MCF 10A (cell line): Measurements from ENCODE around the gene TPM1. TPM values are rescaled to one million over a fixed set of nuclear protein-coding genes. Genes with fewer than 3 reads are reported as not detected.
"Not testable (repeated sequence)": the region's sequence is repeated elsewhere in the genome, so short reads cannot be mapped to it uniquely, and the experiment has no call there.

ENCODE experiments used
- BruUV-seq: library from RNA; stranded (reverse); fragments of 400-500 nt; replicated peaks from 2 replicates; lab custom pipeline; 2021; lab: Mats Ljungman, UMichigan
- CTCF ChIA-PET: fragments of 300-600 bp; sonication (Branson Sonifier 250); formaldehyde crosslinking; extraction: SDS; loops from one replicate; lab custom pipeline; 2021; ENCODE audit warnings: antibody characterized with exemption, inconsistent platforms; lab: Yijun Ruan, JAX
- POLR2A ChIA-PET: fragments of 300-600, 350-650 bp; sonication (Branson Sonifier 250); formaldehyde crosslinking; extraction: SDS; loops from one replicate; lab custom pipeline; 2020; ENCODE audit warnings: antibody characterized with exemption, inconsistent platforms; lab: Yijun Ruan, JAX
- DNase-seq: peaks from one replicate; pipeline ENCODE4 v3.0.0-alpha.2; 2018; ENCODE audit not compliant: unreplicated experiment
- H3K27ac Mint-ChIP-seq: one replicate; pipeline ENCODE4 v1.8.0; 2022; ENCODE audit warnings: mild to moderate bottlenecking, low read depth, mixed read lengths; ENCODE audit not compliant: unreplicated experiment
- H3K27me3 Mint-ChIP-seq: one replicate; pipeline ENCODE4 v1.8.0; 2022; ENCODE audit warnings: mixed read lengths; ENCODE audit not compliant: insufficient read depth, unreplicated experiment
- H3K36me3 Mint-ChIP-seq: one replicate; pipeline ENCODE4 v1.8.0; 2022; ENCODE audit warnings: mild to moderate bottlenecking, moderate library complexity, mixed read lengths; ENCODE audit not compliant: insufficient read depth, unreplicated experiment
- H3K4me1 Mint-ChIP-seq: one replicate; pipeline ENCODE4 v1.8.0; 2022; ENCODE audit warnings: mixed read lengths; ENCODE audit not compliant: insufficient read depth, unreplicated experiment
- H3K4me3 Mint-ChIP-seq: one replicate; pipeline ENCODE4 v1.8.0; 2022; ENCODE audit warnings: mild to moderate bottlenecking, moderate library complexity, mixed read lengths; ENCODE audit not compliant: unreplicated experiment
- H3K9me3 Mint-ChIP-seq: one replicate; pipeline ENCODE4 v1.8.0; 2022; ENCODE audit warnings: mixed read lengths; ENCODE audit not compliant: unreplicated experiment
- intact Hi-C: fragments of 100-400 bp; cut with micrococcal nuclease; formaldehyde crosslinking; loops from 2 replicates; pipeline ENCODE4 v1.14.1; 2022
- total RNA-seq: library from RNA; stranded (reverse); gene quantifications from 2 replicates; pipeline ENCODE4 v1.2.3, GENCODE V29; 2022
- TF ChIP-seq, protein P1 (sequence below): fragments of 200-600 bp; IDR thresholded peaks from one replicate; pipeline ENCODE4 v1.8.0; 2022; ENCODE audit warnings: antibody characterized with exemption, mild to moderate bottlenecking; ENCODE audit not compliant: unreplicated experiment

The TPM1 gene
- total RNA-seq, 1 experiment from 2014 or later = 67.8 TPM

GRCh38 chr15:63096178-63096577 lies 53.6 kb downstream of the TPM1 start:
- H3K27me3 Mint-ChIP-seq = no peaks in the 10 kb centered on the region
- H3K4me3 Mint-ChIP-seq = no peak overlapping the region
- H3K9me3 Mint-ChIP-seq = no peaks in the 10 kb centered on the region
- CTCF ChIA-PET = interaction anchor here (0.6 to 8.4 kb wide), 3 partner anchors 49 to 339 kb away, joined by 3 to 109 read pairs (median 4); no protein-coding TSS in a partner anchor
- POLR2A ChIA-PET = no interaction called here
- H3K27ac Mint-ChIP-seq = no peak overlapping the region
- TF ChIP-seq, protein P1, sequence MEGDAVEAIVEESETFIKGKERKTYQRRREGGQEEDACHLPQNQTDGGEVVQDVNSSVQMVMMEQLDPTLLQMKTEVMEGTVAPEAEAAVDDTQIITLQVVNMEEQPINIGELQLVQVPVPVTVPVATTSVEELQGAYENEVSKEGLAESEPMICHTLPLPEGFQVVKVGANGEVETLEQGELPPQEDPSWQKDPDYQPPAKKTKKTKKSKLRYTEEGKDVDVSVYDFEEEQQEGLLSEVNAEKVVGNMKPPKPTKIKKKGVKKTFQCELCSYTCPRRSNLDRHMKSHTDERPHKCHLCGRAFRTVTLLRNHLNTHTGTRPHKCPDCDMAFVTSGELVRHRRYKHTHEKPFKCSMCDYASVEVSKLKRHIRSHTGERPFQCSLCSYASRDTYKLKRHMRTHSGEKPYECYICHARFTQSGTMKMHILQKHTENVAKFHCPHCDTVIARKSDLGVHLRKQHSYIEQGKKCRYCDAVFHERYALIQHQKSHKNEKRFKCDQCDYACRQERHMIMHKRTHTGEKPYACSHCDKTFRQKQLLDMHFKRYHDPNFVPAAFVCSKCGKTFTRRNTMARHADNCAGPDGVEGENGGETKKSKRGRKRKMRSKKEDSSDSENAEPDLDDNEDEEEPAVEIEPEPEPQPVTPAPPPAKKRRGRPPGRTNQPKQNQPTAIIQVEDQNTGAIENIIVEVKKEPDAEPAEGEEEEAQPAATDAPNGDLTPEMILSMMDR = no peak
- BruUV-seq = no TSS peak
- intact Hi-C loops = loop anchor here (10.0 kb wide), 1 partner anchor 1021 kb away; no protein-coding TSS in a partner anchor
- no peaks in the 10 kb centered on the region for H3K36me3 Mint-ChIP-seq
- no peak for DNase-seq
- peaks cover 7% of the 10 kb centered on the region for H3K4me1 Mint-ChIP-seq

DNA sequence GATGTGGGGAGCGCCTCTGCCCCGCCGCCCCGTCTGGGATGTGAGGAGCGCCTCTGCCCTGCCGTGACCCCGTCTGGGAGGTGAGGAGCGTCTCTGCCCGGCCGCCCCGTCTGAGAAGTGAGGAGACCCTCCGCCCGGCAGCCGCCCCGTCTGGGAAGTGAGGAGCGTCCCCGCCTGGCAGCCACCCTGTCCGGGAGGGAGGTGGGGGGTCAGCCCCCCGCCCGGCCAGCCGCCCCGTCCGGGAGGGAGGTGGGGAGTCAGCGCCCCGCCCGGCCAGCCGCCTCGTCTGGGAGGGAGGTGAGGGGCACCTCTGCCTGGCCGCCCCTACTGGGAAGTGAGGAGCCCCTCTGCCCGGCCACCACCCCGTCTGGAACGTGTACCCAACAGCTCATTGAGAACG lies 56.4 kb downstream of the TPM1 start:
- H3K4me3 Mint-ChIP-seq, H3K36me3 Mint-ChIP-seq, H3K27ac Mint-ChIP-seq, POLR2A ChIA-PET, H3K9me3 Mint-ChIP-seq, BruUV-seq, DNase-seq, H3K4me1 Mint-ChIP-seq, H3K27me3 Mint-ChIP-seq: not testable (repeated sequence)
- CTCF ChIA-PET = interaction anchor here (0.6 kb wide), 1 partner anchor 85 kb away, joined by 3 read pairs; no protein-coding TSS in a partner anchor
- intact Hi-C loops = loop anchor here (10.0 kb wide), 1 partner anchor 1024 kb away; no protein-coding TSS in a partner anchor

DNA sequence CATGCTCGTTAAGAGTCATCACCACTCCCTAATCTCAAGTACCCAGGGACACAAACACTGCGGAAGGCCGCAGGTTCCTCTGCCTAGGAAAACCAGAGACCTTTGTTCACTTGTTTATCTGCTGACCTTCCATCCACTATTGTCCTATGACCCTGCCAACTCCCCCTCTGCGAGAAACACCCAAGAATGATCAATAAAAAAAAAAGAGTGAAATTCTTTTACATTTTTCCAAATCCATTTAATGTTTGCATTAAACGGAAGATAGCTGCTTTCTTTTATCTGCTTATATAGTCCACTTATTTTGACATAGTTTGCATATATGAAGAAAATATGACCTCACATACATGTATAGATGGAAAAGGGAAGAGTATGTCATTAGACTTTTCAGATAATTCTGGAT lies 57.0 kb downstream of the TPM1 start:
- POLR2A ChIA-PET, DNase-seq, H3K27ac Mint-ChIP-seq, H3K9me3 Mint-ChIP-seq, BruUV-seq, H3K4me3 Mint-ChIP-seq, H3K36me3 Mint-ChIP-seq, CTCF ChIA-PET, H3K4me1 Mint-ChIP-seq, H3K27me3 Mint-ChIP-seq: not testable (repeated sequence)
- intact Hi-C loops = loop anchor here (10.0 kb wide), 1 partner anchor 1025 kb away; no protein-coding TSS in a partner anchor

DNA sequence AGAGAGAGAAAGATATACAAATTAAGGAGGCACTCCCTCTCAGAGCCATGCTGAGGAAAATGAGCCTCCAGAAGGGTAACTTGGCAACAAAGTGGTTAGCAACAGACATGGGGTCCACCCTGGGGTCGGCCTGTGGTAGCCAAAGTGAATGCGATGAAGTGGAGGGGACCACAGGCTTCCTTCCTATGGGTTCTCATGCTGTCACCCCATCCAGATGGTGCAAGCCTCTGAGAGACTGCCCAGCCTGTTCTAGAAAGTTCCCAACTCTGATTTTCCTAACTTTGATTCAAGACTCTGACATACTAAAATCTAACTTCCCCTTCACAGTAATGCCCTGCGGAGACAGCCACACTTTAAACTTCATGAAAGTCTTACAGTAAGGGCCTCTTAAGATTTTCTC lies 60.9 kb downstream of the TPM1 start:
- ChIA-PET CTCF (interaction anchor here (1.4 kb wide), 1 partner anchor 9 kb away, joined by 6 read pairs; no protein-coding TSS in a partner anchor), POLR2A (no interaction called here)
- BruUV-seq = no TSS peak
- no peaks in the 10 kb centered on the region for H3K9me3 Mint-ChIP-seq
- H3K36me3 Mint-ChIP-seq = no peaks in the 10 kb centered on the region
- peaks cover 5% of the 10 kb centered on the region for H3K4me1 Mint-ChIP-seq
- H3K27ac Mint-ChIP-seq = no peak overlapping the region
- no peaks in the 10 kb centered on the region for H3K27me3 Mint-ChIP-seq
- DNase-seq = no peak
- H3K4me3 Mint-ChIP-seq = no peak overlapping the region
- TF ChIP-seq, protein P1 = no peak
- intact Hi-C loops = no loop called here

DNA sequence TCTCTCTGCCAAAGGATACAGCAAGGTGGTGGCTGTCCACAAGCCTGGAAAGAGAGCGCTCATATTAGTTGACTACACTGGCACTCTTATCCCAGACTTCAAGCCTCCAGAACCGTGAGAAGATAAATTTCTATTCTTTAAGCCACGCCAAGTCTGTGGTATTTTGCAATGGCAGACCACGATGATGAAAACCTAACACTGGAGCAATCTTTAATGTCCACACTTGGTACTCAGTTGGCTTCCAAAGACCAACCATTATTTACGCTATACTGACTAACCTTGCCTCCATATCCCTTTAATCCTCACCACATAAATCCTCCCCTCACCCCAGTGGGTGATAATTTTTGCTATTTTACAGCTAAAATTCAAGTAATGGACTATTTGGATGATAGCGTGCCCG lies 62.2 kb downstream of the TPM1 start:
- TF ChIP-seq, protein P1 = no peak
- ChIA-PET POLR2A (no interaction called here), CTCF (interaction anchor here (1.1 to 1.4 kb wide), 2 partner anchors 10 to 11 kb away, joined by 6 to 9 read pairs; no protein-coding TSS in a partner anchor)
- DNase-seq = peak; percentile 53
- Mint-ChIP-seq H3K27me3 (no peaks in the 10 kb centered on the region), H3K4me3 (no peak overlapping the region), H3K4me1 (peaks cover 9% of the 10 kb centered on the region), H3K36me3 (no peaks in the 10 kb centered on the region), H3K27ac (no peak overlapping the region), H3K9me3 (no peaks in the 10 kb centered on the region)
- BruUV-seq = no TSS peak
- intact Hi-C loops = no loop called here

DNA sequence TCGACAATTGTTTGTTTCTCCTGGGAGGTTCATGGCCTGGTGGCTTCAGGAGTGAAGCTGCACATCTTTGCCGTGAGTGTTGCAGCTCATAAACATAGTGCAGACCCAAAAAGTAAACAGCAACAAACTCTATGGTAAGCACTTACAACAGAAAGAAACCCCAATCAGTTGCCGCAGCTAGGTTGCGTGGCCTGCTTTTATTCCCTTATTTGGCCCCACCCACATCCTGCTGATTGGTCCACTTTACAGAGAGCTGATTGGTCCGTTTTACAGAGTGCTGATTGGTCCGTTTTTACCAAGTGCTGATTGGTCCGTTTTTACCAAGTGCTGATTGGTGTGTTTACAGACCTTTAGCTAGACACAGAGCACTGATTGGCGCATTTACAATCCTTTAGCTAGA lies 62.8 kb downstream of the TPM1 start:
- H3K36me3 Mint-ChIP-seq, H3K4me1 Mint-ChIP-seq, H3K9me3 Mint-ChIP-seq, DNase-seq, intact Hi-C loops, H3K4me3 Mint-ChIP-seq, H3K27me3 Mint-ChIP-seq, POLR2A ChIA-PET, H3K27ac Mint-ChIP-seq, BruUV-seq: not testable (repeated sequence)
- CTCF ChIA-PET = interaction anchor here (1.1 kb wide), 1 partner anchor 11 kb away, joined by 9 read pairs; no protein-coding TSS in a partner anchor
